HT1080 (cell line): ENCODE measurements around the gene C1QTNF7. TPM values are rescaled to one million over a fixed set of nuclear protein-coding genes. Genes with fewer than 3 reads are reported as not detected.

Experiments used
- DNase-seq: peaks from one replicate; pipeline ENCODE4 v3.0.0-alpha.2; 2015; ENCODE audit warnings: low read depth
- total RNA-seq: library from RNA; depleted of rRNA; stranded (reverse); fragments of >200 nt; shearing (Covaris generic); gene quantifications from 2 replicates; pipeline ENCODE4 v1.2.3, GENCODE V29; 2014

C1QTNF7 gene
- total RNA-seq, 1 experiment from 2014 or later: not detected

DNA sequence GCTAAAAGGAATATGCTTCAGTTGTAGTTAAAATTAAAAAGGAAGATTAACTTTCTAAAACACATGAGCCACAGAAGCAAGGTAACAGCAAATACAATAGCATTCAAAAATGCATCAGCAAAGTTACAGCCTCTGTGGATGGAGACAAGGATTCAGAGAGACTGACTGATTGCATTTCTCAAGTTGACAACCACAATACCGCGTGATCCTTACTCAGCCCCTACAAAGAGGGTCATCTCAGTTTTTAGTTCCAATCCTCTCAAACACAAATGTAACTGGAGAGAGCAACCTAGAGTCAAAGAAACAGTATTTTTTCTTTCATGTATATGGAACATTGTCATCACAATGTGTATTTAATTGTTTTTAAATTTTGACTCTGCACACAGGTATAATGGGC is 14.2 kb upstream of the C1QTNF7 start:
- no peak for DNase-seq

DNA sequence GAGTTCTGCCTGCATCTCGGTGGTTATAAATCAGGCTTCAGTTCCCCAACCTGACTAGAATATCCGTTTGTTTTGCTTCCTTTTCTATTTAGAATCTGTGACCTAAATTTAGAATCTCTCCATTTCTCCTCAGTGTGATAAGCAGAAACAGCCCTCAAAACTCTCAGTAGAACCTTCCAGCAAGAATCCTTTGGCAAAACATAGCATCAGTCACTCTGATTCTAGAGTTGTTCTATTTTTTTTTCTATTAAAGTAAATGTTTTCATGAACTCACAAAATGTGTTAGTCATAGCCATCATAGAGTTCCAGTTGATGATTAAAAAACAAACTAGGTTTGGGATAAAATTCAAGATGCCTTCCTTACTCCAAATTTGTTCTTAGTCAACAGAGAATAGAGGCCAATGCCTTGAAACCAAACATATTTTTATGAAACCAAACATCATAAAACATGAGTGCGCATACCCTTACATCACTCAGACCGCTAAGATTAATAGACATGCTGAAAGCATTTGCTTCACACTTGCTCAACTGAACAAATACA is 13.2 kb upstream of the C1QTNF7 start:
- DNase-seq: no peak

DNA sequence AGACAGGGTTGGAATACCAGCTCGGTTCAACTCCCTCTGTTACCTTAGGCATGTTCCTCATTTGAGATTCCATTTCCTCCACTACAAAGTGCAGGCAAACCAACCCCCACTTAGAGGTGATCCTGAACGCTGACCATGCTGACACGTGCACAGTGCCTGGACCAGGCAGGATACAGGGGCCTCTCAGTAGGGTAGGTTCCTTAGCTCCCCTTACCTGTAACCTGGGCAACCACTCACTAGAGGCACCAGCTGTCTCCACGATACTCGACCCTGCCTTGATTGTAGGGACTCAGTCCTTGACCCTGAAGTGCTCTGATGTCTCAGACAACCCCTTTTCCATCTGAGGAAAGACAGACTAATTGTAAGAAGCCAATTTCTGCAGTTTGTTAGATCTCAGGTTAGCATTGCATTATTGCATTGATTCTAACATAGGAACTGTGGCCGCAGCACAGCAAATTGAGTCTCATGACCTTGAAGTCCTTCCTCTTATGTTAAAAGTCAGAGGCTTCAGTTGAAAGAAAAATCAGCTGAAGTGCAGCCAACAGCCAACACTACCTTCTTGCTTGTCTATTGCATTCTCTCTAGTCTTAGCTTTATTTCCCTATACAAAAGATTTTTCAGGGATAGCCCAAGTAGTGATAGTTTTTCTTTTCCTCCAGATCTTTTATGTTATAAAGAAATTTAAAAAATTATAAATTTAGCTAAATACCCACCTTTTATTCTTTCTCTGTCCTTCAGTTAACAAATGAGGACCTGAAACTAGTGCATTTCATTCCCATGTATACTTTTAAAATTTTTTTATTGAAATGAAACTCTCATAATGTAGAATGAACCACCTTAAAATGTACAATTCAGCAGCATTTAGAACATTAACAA is 11.2 kb upstream of the C1QTNF7 start:
- DNase-seq: no peak

DNA sequence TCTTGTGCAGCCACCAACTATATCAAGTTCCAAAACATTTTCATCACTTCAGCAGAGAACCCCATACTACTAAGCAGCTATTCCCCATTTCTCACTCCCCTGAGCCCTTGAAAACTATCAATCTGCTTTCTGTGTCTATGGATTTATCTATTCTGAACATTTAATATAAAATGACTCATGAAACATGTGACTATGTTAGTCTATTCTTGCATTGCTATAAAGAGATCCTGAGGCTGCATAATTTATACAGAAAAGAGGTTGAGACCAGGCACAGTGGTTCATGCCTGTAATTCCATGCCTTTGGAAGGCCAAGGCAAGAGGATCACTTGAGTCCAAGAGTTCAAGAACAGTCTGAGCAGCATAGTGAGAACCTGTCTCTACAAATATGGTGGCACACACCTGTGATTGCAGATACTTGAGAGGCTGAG is 10.6 kb upstream of the C1QTNF7 start:
- no peak for DNase-seq

DNA sequence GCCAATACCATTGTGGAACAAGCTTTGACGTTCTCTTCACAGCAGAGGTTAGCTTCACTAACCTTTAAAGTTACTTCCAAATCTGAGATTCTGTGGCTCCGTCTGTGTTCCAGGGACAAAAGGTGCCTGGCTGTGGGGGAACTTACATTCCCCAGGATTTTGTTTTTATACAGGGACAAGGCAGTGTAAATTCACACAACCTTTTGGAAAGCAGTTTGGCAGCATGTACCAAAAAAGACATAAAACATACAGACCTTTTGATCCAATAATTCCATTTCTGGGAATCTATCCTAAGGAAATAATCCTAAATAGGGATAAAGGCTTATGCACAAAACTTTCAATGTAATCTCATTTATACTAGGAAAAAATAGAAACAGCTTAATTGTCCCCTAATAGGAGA is 8.9 kb upstream of the C1QTNF7 start:
- DNase-seq: no peak

DNA sequence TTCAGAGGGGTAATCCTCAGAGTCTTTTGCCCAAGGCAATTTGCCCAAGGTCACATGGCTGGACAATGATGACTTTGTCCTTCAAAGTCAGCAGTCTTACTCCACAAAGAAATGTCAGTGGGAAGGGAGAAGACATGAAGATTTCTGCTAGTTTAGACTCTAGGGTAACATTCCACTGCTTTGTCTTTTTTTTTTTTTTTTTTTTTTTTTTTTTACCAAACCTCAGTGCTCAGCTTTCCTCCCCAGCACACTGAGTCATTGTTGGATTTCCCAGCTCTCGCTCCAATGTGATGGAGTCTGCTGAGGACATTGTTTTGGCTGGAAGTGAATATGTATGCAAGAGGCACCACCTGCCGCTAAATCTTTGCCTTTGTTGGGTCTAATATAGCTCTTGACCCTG is 7.2 kb upstream of the C1QTNF7 start:
- DNase-seq: peak; percentile 83

DNA sequence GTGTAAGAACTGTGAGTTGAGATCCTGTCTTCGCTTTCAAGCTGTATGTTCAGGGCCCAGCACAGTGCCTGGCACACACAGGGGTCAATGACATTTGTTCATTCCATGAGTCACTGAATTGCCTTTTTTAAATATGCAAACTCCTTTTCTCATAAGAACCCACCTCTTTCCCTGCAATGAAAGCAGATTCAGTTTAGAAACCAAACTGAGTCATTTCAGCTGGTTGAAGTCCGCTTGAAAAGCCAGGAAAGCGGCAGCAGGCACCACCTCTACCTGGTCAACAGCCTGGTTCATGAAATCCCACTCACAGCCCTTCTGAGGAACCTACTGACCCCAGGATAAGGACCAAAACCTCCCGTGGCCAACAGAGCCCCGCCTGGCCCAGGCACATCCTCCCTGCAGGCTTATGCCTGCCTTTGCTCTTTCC is 4.5 kb upstream of the C1QTNF7 start:
- no peak for DNase-seq

DNA sequence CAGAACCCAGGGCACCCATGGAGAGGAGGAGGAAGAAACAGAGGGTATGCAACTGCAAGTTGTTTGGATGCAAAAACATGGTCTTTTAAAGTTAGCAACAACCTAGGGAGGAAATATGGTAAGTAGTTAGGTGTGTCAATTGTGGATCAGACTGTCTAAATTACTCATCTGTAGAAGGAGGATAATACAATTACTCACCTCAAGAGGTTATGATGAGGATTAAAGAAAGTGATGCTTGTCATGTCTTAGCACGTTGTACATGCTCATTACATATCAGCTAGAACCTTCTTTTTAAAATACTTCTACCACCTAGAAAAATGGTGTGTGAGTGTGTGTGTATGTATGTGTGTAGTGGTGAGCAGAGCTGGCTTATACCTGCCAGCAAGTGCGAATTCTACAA is 2.3 kb upstream of the C1QTNF7 start:
- peak; percentile 20 for DNase-seq

DNA sequence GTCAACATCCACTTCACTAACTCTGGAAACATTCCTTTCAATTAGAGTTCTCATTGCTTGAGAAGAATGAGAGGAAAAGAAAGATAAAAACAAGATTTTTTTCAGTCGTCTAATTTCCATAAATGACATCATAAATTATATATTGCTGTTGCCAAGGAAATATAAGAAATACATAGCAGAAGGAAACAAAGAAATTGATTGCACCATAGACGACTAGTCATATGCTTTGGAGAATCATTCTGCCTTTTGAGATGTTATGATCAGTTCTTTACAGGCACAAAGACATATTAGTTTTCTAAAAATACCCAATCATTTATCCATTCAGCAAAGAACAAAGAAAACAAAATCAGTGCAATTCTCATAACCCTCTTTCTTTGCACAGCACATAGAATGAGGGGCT is 672 bp upstream of the C1QTNF7 start:
- no peak for DNase-seq

DNA sequence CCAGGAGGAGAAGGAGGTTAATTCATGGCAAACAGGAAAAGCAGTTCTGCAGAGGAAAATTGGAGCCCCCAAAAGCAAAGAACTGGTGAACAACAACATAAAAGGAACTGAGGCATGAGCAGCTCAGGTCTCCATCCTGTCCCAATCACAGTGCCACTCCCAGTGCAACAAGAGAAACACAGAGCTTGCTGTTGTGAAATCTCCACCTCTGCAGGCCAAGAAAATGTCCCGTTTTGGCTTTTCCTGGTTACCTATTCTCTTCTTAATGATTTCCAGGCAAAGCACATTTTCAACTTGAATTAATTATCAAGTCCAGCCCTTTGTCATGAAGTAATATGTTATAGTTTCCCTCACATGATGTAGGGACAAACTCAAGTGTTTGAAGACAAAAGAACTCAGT is 778 bp downstream of the C1QTNF7 start:
- DNase-seq: no peak

DNA sequence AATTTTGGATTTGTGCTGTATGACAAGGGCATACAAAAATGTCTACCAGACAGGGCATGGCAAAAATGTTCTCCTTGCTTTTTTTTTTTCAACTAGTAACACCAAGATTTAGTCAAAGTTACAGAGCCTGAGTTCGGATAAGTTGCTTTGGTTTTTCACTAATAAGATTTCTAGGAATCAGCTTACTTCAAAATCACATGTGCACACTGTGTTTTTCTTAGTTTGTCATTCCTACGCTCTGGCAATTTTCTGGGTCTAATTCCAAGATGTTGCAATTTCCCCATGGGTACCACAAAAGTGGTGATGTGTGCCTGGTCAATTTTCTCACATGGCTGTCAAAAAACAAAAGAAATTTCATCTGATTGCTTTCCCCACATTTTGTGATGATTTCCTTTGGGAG is 6.3 kb downstream of the C1QTNF7 start:
- no peak for DNase-seq

DNA sequence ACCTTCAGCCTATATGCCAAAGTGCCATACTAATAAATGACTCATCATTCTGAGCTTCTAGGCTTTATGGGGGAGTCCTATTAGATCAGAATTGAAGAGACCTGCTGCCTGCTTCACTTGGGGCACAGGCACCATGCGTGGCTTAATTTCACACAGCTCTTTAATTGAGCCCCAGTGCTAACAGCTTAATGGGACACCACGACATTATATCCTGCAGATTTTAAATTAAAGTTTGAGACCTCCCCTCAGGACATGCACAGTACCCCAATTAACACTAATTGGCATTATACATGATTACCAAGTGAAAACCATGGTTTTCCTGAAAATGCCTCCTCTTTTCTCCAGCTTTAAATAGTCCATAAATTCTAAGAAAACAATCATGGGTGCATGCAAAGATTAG is 6.8 kb downstream of the C1QTNF7 start:
- no peak for DNase-seq

DNA sequence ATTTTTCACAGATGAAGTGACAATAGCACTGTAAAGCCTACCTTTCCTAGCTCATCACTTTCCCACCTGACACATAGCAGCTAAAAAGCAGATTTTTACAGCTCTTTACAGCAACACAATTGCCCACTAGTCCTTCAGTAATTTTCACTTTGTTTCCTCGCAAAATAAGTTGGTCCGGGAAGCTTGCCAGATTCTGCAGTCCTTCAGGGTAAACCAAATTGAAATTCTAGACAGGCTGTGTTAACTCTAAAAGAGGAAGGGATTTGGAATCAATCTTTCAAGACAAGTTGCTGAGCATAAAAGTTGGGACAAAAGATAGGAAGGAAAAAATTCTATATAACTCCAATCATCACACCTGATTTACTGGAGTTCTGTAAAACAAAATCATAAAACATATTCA is 8.7 kb downstream of the C1QTNF7 start:
- DNase-seq: no peak

DNA sequence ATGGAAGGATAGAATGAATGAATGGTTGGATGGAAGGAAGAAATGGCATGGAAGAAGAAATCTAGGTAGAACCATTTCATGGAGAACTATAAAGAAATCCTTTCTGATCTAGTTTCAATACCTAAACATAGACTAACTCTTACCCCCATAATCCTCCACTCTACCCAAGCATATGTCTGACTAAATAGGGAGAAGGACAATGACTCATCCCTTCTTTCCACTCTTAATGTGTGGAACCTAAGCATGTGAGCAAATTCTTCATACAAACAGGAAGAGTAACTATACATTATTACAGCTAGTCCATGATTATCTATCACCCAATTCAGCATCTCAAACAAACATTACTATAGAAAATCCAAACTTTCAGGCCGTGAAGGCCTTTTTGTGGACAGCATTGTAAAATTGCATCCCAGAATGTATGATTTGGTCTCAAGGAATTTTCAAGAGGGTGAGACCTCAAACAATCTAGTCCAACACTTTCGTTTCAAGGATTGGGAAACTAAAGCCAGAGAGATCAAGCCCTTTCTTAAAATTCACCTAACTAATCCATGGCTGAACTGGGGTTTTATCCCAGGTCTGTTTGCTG is 11.2 kb downstream of the C1QTNF7 start:
- peak; percentile 61 for DNase-seq

DNA sequence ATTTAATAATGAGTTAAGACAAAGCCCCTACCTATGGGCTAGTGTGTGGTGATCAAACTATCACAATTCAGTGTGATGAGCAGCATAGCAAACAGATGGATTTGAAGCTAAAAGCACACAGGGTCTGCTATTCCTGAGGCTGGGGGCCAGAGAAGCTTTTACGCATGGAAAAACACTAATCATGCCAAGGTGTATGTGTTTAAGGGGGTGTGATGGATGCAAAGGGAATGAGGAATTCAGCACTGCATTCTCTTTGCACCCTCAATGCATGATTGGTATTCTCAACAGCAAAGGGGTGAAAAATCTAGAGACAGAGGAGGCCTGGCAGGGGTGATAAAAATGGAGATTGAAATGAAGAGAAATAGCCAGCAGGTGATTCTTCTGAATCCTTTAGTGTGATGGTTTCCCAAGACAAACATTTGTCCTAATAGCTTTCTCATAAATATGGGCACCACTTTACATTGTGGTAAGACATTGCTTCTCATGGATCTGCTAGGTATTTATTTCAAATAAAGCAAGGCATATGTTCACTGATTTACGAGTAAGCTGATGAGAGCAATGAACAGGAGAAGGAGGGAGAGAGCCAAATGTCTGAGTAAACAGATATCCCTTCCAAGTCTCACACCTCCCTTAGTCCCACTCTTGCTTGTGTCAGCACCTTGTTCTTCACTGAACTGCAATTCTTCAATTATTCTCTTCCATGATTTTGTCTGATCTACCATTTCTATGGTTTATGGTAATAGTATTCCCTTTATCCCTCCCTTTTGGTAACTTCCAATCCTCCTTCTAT is 15.7 kb downstream of the C1QTNF7 start:
- DNase-seq: no peak

DNA sequence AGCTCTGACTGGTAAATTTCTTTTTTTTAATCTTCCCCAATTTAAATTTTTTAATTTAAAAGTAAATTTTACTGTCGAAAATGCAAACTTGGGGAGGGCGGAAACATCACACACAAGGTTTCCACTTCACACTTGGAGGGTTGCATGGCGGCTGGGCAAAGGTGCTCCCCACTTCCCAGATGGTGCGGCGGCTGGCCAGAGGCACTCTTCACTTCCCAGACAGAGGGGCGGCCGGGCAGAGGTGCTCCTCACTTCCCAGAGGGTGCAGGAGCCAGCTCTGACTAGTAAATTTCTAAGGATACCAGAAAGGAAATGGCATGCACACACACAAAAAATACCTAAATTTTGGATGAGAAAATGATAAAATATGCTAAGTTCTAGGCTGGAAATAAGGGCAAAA is 16.4 kb downstream of the C1QTNF7 start:
- no peak for DNase-seq

DNA sequence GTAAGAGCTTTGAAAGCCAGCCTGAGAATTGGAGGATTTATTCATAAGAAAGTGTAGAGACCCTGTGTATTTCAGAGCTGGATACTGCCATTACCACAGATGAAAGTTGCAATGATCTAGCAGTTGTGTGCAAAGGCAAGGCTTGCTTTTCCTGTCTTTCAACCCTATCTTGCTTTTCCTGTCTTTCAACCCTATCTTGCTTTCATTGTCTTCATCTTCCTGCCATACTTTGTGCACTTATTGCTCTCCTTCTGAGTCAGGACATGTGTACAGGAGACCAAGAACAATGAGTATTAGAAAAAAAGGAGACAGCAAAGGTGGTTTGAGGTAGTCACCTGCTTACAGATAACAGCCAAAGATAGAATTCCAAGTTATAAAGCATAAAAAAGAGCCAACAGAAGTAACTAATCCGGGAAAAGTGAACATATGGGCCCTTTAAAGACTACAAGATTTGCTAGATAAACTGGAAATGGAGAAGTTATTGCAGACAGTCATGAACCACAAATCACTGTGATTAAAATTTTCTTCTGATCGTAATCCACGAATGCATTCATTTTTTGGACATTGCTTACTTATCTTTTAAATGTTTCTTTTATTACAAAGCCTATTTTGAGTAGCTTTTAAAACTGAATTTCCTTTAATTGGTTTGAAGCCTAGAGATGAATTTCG is 17.2 kb downstream of the C1QTNF7 start:
- no peak for DNase-seq

DNA sequence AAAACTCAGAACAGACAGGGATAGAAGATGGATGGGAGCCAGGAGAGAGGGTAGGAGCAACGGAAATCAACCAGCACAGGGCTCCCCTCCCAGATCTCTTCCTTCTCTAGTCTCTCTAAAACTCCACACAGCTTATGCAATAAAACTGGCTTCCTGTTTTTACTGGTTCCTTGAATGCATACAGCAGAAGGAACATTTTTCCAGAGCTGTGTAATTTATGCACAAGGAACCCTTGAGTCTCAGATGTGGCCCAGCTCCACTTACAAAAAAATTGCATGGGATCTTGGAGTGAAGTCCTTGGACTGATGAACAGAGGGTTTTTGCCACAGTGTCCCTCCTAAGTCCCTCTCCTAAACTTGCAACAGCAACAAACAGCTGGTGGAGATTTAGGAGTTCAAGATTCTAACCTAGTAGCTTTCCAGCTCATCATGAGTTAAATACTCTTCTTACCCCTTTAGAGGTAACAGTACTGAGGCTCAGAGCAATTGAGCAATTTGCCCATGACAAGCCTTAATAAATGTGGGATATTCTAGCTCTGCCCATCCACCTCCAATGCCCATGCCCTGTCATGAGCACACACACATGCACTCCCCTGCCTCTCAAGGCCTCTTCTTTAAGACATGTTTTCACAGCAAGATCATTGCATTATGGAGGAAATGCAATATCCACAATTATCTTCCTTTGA is 23.5 kb downstream of the C1QTNF7 start:
- DNase-seq: peak; percentile 62

DNA sequence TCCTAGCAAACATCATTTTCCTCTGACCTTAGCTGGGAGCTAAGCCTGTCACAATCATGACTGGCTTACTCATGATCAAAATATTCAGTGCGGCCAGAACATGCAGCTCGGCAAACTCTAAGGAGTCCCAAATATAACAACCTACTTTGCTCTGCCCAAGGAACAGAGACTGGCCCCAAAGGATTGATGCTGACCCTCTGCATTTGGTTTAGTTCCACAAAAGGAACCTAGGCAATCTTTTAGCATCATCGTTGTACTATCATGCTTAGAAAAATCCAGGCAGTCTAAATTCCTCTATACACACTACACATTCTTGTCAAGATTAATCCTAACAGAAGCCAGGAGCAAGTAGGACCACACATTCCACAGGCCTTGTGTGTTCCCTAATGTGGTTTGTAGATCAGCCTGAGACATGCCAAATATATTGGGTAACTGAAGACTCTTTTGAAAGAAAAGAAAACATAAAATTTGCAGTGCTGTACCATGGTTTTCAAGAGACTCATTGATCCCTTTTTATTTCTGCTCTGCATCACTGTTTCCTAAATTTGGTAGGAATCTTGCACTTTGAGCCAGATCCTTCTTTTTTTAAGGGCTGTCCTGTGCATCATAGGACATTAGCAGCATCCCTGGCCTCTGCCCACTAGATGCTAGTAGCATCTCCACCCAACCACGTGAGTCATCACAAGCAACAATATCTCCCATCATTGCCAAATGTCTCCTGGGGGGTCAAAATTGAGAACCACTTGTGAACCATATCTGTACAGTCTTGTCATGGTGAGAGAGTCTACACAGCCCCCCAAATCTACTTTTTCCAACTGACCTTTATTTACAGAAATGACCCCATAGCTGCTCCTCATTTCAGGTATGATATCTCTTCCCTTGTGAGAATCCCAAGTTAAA is 24.3 kb downstream of the C1QTNF7 start:
- DNase-seq: peak; percentile 93

DNA sequence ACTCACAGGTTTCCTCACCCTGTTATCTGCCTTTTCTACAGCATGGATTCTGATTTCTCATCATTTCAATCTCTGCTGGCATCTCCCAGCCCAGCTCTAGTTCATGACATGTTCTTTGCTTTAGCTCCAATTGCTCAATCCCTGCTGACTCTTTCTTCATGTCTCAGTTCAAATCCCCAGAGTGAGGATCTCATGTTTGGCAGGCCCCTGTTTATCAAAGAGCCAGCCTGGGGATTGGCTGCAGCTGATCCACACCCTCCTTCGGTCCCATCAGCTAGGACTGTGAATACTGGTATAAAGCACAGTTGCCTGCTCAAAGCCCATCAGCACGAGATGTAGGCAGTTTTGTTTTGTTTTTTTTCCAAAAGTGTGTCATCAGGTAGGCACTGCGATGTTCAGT is 27.5 kb downstream of the C1QTNF7 start:
- DNase-seq: no peak
